GM19035 (cell line): ENCODE measurements around the gene STPG1.

Experiments used
- ATAC-seq: cut with Tn5 transposase; IDR thresholded peaks from one replicate; pipeline ENCODE4 v1.9.1; 2021; ENCODE audit not compliant: unreplicated experiment

The STPG1 gene

GRCh38 chr1:24319962-24320361, 93.6 kb downstream of the STPG1 start:
- ATAC-seq = no peak

GRCh38 chr1:24319312-24319863, 94.2 kb downstream of the STPG1 start, which contains the start of gene GRHL3:
Gene GRHL3, plus strand, starts transcription at chr1:24319357. Its CDS starts 195 bp downstream, at chr1:24319552.
- no peak for ATAC-seq

DNA sequence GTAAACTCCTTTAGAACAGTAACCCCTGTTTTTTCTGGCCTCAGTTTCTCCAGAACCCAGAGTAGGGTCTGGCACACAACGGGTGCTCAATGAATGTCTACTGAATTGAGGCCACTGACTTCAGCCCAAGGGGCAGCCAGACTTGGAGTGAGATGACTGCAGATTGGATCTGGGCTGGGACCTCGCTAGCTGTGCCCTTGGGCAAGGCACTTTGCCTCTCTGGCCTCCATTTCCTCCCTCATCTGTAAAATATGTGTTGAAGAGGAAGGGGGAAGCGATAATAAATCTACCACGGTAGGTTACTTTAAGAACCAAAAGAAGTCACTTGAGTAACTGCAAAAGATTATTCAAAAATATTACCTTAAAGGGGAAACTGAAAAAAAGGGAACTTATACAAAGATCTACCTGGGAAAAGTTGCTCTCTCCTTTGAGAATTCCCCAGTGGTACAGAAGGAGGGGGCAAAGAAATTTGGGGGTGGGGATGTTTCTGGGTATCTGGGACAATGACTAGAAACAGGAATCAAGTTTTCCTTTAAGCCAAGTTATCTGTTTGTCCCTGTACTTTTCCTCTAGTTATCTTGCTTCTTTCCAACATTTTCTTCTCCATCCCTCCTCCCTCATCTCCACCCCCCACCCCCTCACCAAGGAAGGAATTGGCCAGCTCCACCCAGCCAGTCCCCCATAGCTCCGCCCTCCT, 94.8 kb downstream of the STPG1 start:
- ATAC-seq = no peak

DNA sequence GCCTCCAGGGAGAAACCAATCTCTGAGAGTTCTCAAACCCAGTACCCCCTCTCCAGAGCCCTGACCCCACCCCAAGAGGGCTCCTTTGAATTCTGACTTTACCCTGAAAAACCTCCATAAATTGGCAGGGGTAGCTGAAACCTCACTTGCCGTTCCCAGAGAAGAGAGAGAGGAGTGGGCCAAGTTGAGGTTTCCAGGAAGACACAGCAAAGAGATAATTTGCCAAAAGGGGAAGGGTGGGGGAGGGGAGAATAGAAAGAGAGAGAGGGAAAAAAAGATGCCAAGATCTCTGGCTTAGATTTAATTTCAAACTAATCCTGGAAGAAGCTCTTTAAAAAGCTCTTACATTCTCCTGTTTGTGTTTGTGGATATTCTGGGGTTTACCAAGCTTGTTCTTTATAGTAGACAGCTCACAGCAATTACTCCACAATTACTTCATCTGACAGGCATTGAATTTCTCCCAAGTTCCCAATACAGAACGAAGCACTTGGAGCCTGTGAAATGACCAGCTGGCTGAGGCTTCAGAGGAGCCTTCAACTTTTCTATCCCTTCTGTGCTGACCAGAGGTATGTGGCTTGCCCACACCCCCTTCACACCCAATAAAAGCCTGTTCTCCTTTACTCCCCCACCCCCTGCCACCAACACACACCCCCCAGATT, 95.5 kb downstream of the STPG1 start:
- ATAC-seq = no peak

DNA sequence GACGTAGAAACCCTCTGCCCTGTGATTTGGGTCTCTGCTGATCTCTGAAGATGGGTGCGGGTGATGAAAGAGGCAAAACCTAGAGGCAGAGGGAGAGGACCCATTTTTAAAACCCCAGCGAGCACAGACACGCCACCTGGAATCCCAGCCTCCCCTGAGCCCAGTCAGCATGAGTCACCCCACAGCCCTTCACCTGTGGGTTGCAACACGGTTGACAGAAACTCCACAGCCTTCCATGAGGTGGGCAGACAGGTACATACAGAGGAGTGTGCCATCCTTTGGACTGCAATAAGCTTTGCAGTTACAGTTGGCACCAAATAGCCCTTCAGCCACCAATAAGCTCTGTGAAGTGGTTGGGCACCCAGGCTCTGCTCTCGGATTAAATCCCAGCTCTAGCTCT, 96.5 kb downstream of the STPG1 start:
- no peak for ATAC-seq

DNA sequence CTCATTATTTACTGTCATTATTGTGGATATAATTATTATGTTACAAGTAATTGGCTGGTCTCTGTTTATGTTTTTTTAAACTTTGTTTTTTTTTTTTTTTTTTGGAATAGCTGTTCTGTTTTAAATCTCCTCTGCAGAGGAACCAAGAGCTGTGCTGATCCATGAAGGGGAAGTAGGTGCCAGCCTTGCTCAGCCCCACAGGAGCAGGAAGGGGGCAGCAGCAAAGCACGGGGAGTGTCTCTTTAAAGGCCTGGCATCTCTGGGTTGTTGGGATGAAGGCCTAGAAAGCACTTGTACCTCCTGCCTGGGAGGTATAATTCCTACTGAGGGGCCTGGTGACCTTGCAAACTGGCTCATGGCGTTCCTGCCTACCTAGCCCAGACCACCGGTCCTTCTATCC, 96.9 kb downstream of the STPG1 start:
- ATAC-seq = no peak

GRCh38 chr1:24315391-24315790, 98.2 kb downstream of the STPG1 start:
- no peak for ATAC-seq

DNA sequence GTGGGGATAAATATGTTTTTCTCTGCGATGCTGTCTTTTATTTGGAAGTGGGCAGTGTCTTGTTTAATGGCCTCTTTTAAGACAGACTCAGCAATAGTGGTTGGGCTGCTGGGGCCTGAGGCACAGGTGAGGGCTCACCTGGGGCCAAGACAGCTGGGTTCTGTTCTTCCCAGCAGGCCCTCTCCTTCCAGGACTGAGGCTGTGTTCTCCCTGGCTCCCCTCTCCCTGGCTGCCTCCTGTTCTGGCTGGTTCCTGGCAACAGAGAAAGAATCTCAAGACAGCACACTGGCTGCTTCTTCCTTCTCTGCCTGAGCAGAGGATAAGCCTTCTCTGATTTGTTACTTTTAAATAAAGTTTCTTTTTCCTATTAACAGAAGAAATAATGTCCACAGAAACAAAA, 101.8 kb downstream of the STPG1 start:
- ATAC-seq = no peak

DNA sequence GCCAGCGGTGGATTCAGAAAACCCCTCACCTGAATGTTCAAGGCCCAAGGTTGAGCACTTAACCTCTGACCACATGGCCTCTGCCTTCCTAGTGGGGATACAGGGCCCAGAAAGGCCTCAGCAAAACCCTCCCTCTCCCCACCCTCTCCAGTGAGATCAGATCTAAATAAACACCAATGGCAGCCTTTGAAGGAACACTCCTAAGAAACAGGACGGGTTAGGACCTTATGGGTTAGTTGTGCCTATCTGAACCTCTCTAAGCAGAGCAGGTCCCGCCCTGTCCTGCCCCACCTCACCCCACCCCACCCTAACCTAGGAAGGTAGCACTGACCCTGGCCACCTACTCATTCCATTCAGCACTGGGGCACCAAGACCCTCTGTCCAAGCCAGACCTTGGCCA, 102.3 kb downstream of the STPG1 start:
- no peak for ATAC-seq

DNA sequence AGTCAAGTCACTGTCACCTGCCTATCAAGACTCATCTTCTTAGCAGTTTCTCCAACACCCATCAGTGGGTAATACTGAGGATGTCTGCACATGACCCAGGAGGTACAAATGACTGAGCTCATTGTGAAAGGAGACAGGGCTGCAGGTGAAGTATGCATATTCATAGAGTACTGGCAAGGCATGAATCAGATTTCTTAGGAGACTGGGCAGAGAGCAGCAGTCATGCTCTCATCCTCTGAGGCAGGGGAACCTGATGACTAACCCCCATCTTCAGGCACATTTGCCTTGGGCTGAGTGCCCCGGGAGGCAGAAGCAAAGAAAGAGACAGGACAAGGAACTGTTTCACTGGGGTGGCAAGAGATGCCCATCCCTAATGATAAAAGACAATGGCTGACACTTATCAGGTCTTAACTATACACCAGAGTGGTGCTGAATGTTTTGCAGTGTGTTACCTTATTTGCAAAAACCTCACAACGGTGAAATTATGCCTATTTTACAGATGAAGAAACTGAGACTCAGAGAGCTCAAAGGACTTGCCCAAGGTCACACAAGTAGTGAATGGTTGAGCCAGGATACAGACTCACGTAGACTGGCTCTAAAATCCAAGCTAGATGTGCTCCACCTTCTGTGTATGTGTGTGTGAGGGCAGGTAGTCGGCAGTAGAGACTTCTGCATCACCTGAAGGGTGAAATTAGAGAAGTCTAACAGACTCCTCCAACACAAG, 103.7 kb downstream of the STPG1 start:
- no peak for ATAC-seq

- no peak for ATAC-seq
Observed at GRCh38 chr1:24308365-24309015, 105.1 kb downstream of the STPG1 start.
